Neural progenitor cell (in vitro differentiated cells): ENCODE measurements around the gene SMDT1. TPM values are rescaled to one million over a fixed set of nuclear protein-coding genes. Genes with fewer than 3 reads are reported as not detected.

Experiments
- DNase-seq: peaks from one replicate; pipeline ENCODE4 v3.0.0-alpha.2; 2016; ENCODE audit warnings: low spot score
- H2AFZ ChIP-seq: fragments of 200-600 bp; sonication (generic); replicated peaks from 2 replicates; pipeline ENCODE4 v1.6.1; 2016; ENCODE audit warnings: antibody characterized with exemption
- H3F3A ChIP-seq: fragments of 200-600 bp; sonication (generic); 2 replicates; pipeline ENCODE4 v1.6.1; 2016; ENCODE audit warnings: antibody characterized with exemption, low read depth
- H3K27ac ChIP-seq: fragments of 200-600 bp; sonication (generic); 2 replicates; pipeline ENCODE4 v1.5.1; 2016; ENCODE audit warnings: mild to moderate bottlenecking
- H3K27me3 ChIP-seq: fragments of 200-600 bp; sonication (generic); 2 replicates; pipeline ENCODE4 v1.6.1; 2016; ENCODE audit warnings: mild to moderate bottlenecking, moderate library complexity
- H3K36me3 ChIP-seq: fragments of 200-600 bp; sonication (generic); 2 replicates; pipeline ENCODE4 v1.5.1; 2016
- H3K4me1 ChIP-seq: fragments of 200-600 bp; sonication (generic); 2 replicates; pipeline ENCODE4 v1.6.1; 2016; ENCODE audit warnings: mixed run types
- H3K4me2 ChIP-seq: fragments of 200-600 bp; sonication (generic); 2 replicates; pipeline ENCODE4 v1.6.1; 2016
- H3K4me3 ChIP-seq: fragments of 200-600 bp; sonication (generic); 2 replicates; pipeline ENCODE4 v1.5.1; 2016
- H3K79me2 ChIP-seq: fragments of 200-600 bp; sonication (generic); 2 replicates; pipeline ENCODE4 v1.6.1; 2016; ENCODE audit warnings: low read depth
- H3K9ac ChIP-seq: fragments of 200-600 bp; sonication (generic); 2 replicates; pipeline ENCODE4 v1.6.1; 2016
- H3K9me3 ChIP-seq: fragments of 200-600 bp; sonication (generic); 2 replicates; pipeline ENCODE4 v1.5.1; 2016; ENCODE audit warnings: low read depth
- H4K20me1 ChIP-seq: fragments of 200-600 bp; sonication (generic); 2 replicates; pipeline ENCODE4 v1.6.1; 2016; ENCODE audit warnings: low read depth
- H3K27ac Mint-ChIP-seq: 3 replicates; pipeline ENCODE4 v1.8.0; 2021; ENCODE audit warnings: mixed read lengths
- H3K27me3 Mint-ChIP-seq: 2 replicates; pipeline ENCODE4 v1.8.0; 2022; ENCODE audit warnings: low read depth, mild to moderate bottlenecking, inconsistent platforms, moderate library complexity, mixed read lengths; ENCODE audit not compliant: insufficient read depth
- H3K36me3 Mint-ChIP-seq: 3 replicates; pipeline ENCODE4 v1.8.0; 2021; ENCODE audit warnings: mixed read lengths
- H3K4me1 Mint-ChIP-seq: 3 replicates; pipeline ENCODE4 v1.8.0; 2021; ENCODE audit warnings: mixed read lengths
- H3K4me3 Mint-ChIP-seq: 3 replicates; pipeline ENCODE4 v1.8.0; 2021; ENCODE audit warnings: mild to moderate bottlenecking, moderate library complexity, mixed read lengths
- H3K9me3 Mint-ChIP-seq: 3 replicates; pipeline ENCODE4 v1.8.0; 2020; ENCODE audit warnings: mixed read lengths
- EZH2 ChIP-seq: fragments of 200-600 bp; sonication (generic); IDR thresholded peaks from 2 replicates; pipeline ENCODE4 v1.6.1; 2017; ENCODE audit warnings: antibody characterized with exemption, mild to moderate bottlenecking, moderate library complexity
- EZH2phosphoT487 ChIP-seq: fragments of 200-600 bp; sonication (generic); IDR thresholded peaks from 2 replicates; pipeline ENCODE4 v1.6.1; 2017; ENCODE audit warnings: antibody characterized with exemption
- total RNA-seq: library from RNA; depleted of rRNA; stranded (reverse); fragments of >200 nt; gene quantifications from 2 replicates; pipeline ENCODE4 v1.2.3, GENCODE V29; 2015; ENCODE audit warnings: low replicate concordance
- TF ChIP-seq, protein P1 (sequence below): fragments of 200-600 bp; sonication (generic); IDR thresholded peaks from 2 replicates; pipeline ENCODE4 v1.5.1; 2017; ENCODE audit warnings: antibody characterized with exemption, mild to moderate bottlenecking

The SMDT1 gene
- total RNA-seq, 1 donor from 2014 or later: 2.9 TPM

DNA sequence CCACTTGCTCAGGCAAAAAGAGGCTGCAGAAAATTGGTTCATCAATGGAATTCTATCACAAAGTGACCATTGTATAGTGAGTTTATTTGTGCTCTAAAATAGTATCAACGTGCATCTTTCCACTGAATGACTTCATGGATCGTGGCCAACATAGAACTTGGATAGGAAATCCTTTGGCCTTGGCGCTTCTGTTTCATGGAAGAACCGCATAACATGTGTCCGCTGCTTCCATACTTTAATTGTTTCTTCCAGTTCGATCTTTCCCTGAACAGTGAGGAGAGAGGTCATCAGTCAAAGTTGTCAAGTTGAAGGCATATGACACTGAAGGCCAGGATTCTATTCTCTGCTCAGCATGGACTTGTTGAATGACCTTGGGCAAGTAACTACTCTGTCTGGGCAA lies 6.6 kb downstream of the SMDT1 start:
- peaks cover 4% of the 10 kb centered on the region for H3K36me3 ChIP-seq
- TF ChIP-seq EZH2phosphoT487: no peak
- TF ChIP-seq, protein P1, sequence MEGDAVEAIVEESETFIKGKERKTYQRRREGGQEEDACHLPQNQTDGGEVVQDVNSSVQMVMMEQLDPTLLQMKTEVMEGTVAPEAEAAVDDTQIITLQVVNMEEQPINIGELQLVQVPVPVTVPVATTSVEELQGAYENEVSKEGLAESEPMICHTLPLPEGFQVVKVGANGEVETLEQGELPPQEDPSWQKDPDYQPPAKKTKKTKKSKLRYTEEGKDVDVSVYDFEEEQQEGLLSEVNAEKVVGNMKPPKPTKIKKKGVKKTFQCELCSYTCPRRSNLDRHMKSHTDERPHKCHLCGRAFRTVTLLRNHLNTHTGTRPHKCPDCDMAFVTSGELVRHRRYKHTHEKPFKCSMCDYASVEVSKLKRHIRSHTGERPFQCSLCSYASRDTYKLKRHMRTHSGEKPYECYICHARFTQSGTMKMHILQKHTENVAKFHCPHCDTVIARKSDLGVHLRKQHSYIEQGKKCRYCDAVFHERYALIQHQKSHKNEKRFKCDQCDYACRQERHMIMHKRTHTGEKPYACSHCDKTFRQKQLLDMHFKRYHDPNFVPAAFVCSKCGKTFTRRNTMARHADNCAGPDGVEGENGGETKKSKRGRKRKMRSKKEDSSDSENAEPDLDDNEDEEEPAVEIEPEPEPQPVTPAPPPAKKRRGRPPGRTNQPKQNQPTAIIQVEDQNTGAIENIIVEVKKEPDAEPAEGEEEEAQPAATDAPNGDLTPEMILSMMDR: no peak
- no peak for TF ChIP-seq EZH2
- Mint-ChIP-seq H3K9me3 (peaks cover 16% of the 10 kb centered on the region), H3K4me3 (no peak overlapping the region), H3K27ac (no peak overlapping the region), H3K27me3 (no peaks in the 10 kb centered on the region), H3K4me1 (peaks cover 7% of the 10 kb centered on the region), H3K36me3 (peaks cover 56% of the 10 kb centered on the region)
- DNase-seq: no peak
- no peak overlapping the region for H3K4me2 ChIP-seq
- peaks cover 40% of the 10 kb centered on the region for H3K79me2 ChIP-seq
- H3K4me3 ChIP-seq: no peak overlapping the region
- no peaks in the 10 kb centered on the region for H3K9me3 ChIP-seq
- H2AFZ ChIP-seq: no peak overlapping the region
- no peaks in the 10 kb centered on the region for H3K4me1 ChIP-seq
- H4K20me1 ChIP-seq: peaks cover 5% of the 10 kb centered on the region
- no peak overlapping the region for H3K9ac ChIP-seq
- H3K27ac ChIP-seq: no peak overlapping the region
- H3K27me3 ChIP-seq: no peaks in the 10 kb centered on the region
- H3F3A ChIP-seq: peaks cover 20% of the 10 kb centered on the region

DNA sequence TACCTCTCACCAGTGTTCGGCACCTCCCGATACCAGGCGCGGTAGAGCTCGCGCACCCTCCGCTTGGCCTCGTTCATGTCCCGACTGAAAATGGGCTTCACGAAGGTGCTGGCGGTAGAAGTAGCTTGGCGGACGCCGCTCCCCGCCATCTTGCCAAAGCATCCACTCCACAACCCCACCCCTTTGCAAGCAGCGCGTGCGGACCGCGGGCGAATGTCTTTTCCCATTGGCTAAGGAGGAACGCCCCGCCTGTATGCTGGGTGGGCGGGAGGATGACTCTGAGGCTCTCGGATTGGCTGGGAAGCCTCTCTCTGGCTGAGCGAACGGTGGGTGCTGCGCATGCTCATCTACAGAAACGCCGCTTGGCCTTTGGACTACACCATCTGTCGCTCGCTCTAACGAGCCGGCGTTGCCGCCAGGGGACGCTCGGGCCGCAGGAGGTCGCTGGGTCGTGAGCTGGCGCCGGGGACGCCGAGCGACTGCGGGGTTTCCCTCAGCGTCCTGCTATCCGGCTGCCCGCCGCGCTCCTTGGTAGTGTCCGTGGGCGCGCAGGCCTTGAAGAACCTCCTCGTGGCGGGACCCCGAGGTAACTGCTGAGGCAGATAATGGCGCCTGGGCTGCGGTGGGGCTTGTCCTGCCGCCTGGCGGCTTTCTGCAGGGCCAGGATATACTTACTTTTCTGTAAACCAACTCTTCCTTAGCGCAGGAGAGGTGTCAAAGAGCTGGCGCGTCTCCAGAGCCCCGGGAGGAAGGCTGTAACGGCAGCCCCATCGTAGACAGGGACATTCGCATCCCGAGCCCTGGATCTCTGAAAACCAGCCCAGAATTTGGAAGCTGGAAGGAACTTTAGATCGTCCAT lies 11.3 kb downstream of the SMDT1 start, which contains the start of gene NDUFA6:
Gene NDUFA6, minus strand, starts transcription at position 177 of the 859 bp plus-strand sequence. Its CDS starts 28 bp downstream, at position 149.
- peak; percentile 99 for DNase-seq
- Histone ChIP-seq H2AFZ (peak within 1 kb of the TSS; percentile 96), H3K27me3 (peaks cover 3% of the 10 kb centered on the region), H3K27ac (peak within 1 kb of the TSS; percentile 64), H3K9ac (peak within 1 kb of the TSS; percentile 63), H3K79me2 (peaks cover 35% of the 10 kb centered on the region), H3F3A (peaks cover 19% of the 10 kb centered on the region), H3K9me3 (no peaks in the 10 kb centered on the region), H3K4me2 (peak within 1 kb of the TSS; percentile 86), H3K36me3 (peaks cover 4% of the 10 kb centered on the region), H3K4me3 (peak within 1 kb of the TSS; percentile 71), H3K4me1 (no peaks in the 10 kb centered on the region), H4K20me1 (peaks cover under 1% of the 10 kb centered on the region)
- peak within 1 kb of the TSS; percentile 95 for H3K27ac Mint-ChIP-seq
- peaks cover 12% of the 10 kb centered on the region for H3K4me1 Mint-ChIP-seq
- no peak for TF ChIP-seq EZH2phosphoT487
- TF ChIP-seq, protein P1: peak; percentile 86
- peak within 1 kb of the TSS; percentile 97 for H3K4me3 Mint-ChIP-seq
- H3K27me3 Mint-ChIP-seq: no peaks in the 10 kb centered on the region
- H3K9me3 Mint-ChIP-seq: peaks cover 16% of the 10 kb centered on the region
- peaks cover 39% of the 10 kb centered on the region for H3K36me3 Mint-ChIP-seq

DNA sequence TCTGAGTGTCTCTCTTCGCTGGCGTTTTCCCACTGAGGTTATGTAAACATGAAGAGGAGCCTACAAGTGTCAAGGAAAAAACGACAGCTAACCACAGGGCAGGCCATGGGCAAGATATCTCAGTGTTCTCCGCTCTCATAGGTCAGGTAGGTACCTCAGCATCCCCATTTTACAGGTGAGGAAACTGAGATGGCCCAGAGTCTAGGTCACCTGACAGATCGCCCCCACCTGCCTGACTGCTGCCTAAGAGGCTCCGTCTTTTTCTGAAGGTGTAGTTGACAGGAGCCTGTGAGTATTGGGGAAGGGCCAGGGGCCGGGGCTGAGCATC lies 11.9 kb downstream of the SMDT1 start:
- H3K27me3 ChIP-seq: peaks cover 3% of the 10 kb centered on the region
- H2AFZ ChIP-seq: peak overlapping the region; percentile 96
- H3K9me3 ChIP-seq: no peaks in the 10 kb centered on the region
- Mint-ChIP-seq H3K27ac (peak overlapping the region; percentile 63), H3K4me3 (peak overlapping the region; percentile 97), H3K9me3 (peaks cover 18% of the 10 kb centered on the region), H3K36me3 (peaks cover 37% of the 10 kb centered on the region), H3K4me1 (peaks cover 12% of the 10 kb centered on the region), H3K27me3 (no peaks in the 10 kb centered on the region)
- TF ChIP-seq, protein P1: no peak
- no peak for TF ChIP-seq EZH2phosphoT487
- no peak for TF ChIP-seq EZH2
- H3K4me2 ChIP-seq: peak overlapping the region; percentile 86
- no peaks in the 10 kb centered on the region for H4K20me1 ChIP-seq
- peaks cover 15% of the 10 kb centered on the region for H3F3A ChIP-seq
- H3K9ac ChIP-seq: no peak overlapping the region
- no peak for DNase-seq
- no peak overlapping the region for H3K27ac ChIP-seq
- H3K4me1 ChIP-seq: no peaks in the 10 kb centered on the region
- peak overlapping the region; percentile 62 for H3K4me3 ChIP-seq
- peaks cover 31% of the 10 kb centered on the region for H3K79me2 ChIP-seq
- peaks cover 4% of the 10 kb centered on the region for H3K36me3 ChIP-seq
